T-helper 1 cell treated with Interleukin-12 subunit alpha and Interleukin-12 subunit beta and Interleukin-4 antibody, amounts not matched to agents 30 ng/mL and 1 ng/mL, for 36 hours (primary cell): ENCODE data around the gene HEXD. TPM values are rescaled to one million over a fixed set of nuclear protein-coding genes. Genes with fewer than 3 reads are reported as not detected.

Experiments used
- intact Hi-C: fragments of 100-400 bp; cut with micrococcal nuclease; formaldehyde crosslinking; loops from one replicate; pipeline ENCODE4 v1.15.1; 2024
- total RNA-seq: library from RNA; stranded (reverse); gene quantifications from 2 replicates; pipeline ENCODE4 v1.2.3, GENCODE V29; 2022

HEXD gene
- total RNA-seq, 1 donor from 2014 or later: 60.3 TPM

DNA sequence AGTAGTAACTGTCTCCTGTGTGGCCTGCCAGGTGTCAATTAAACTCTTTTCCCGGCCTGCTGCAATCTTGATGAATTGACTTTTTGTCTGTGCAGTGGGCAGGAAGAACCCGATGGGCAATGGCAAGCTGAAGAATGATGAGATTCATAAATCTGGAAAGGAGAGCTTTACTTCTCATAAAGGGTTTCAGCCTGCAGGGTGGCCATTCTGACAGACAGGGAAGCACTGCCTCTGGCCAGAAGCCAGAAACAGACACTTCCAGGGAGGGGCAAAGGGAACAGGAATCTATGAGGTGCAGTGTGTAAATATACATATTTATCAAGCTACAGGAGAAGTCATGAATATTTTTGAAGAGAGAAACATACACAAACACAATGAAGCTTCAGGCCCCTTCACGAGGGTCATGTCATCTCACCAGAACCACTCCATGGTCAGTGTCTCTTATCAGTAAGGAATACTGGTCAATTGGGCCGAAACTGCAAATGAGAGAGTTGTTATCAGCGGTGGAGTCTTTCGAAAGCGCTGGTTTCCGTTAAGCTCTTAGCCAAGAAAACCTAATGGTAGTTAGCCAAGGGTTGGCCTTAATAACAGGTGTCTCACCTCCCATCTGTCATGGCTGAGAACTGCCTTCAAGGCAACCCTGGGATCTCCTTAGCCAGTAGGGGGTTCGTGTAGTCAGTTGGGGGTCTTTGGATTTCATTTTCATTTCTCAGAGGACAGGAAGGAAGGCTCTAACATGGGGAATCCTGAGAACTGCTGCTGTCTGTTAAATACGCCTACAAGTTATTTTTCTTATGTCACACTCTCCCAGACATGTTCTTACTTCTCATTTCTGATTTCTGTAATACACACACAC, 39.2 kb downstream of the HEXD start:
- intact Hi-C loops: loop anchor here (5.0 kb wide), 2 partner anchors 135 to 230 kb away; partner anchors contain the start of gene SLC16A3

DNA sequence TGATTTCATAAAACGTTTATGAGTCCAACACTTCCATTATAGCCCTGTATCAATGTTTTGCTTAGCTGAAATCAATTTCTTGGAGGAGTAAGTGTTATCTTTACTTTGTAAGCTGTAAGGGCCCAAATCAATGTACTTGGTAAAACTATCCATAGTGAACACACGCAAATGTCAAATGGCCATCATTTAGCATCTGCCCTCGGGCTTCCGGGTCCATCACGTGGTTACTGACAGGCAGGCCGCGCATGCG, 39.7 kb downstream of the HEXD start:
- intact Hi-C loops: loop anchor here (1.0 to 5.0 kb wide), 10 partner anchors 8 to 435 kb away; partner anchors contain the start of genes CYBC1, DCXR, FOXK2 and LRRC45

DNA sequence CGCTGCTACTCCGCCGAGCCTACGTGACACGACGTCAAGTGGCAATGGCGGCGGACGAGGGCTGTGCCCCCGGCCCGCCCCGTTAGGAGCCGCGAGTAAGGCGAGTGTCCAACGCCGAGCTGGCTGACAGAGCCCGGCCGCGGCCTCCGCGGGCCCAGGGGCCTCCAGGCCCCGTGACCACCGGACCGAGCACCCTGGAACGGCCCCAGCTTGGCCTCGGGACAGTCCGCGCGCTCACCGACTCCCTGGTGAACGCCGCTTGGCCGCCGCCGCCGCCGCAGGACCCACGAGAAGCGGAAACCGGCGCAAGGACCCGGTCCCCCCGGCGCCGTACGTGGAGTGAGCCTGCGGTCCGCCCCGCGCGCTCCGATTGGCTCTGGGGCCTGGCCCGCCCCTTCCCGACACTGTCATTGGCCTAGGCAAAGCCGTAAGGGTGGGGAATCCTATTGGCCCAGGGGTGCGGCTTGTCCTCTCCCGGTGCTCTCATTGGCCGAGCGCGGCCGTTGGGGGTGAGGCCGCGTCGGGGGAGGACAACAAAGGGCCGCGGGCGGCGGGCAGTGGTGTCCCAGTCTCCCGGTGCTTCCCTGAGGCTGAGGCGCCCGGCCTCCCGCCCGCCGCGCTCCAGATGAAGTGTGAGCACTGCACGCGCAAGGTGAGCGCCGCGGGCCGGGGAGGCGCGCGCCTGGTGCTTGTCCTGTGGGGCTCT, 40.2 kb downstream of the HEXD start, which contains the start of gene NARF:
TSS of gene NARF (plus strand) at position 563 of the 706 bp plus-strand sequence. CDS start at position 626, 63 bp downstream.
- intact Hi-C loops: loop anchor here (1.0 to 5.0 kb wide), 10 partner anchors 8 to 435 kb away; partner anchors contain the start of genes CYBC1, DCXR, FOXK2 and LRRC45

DNA sequence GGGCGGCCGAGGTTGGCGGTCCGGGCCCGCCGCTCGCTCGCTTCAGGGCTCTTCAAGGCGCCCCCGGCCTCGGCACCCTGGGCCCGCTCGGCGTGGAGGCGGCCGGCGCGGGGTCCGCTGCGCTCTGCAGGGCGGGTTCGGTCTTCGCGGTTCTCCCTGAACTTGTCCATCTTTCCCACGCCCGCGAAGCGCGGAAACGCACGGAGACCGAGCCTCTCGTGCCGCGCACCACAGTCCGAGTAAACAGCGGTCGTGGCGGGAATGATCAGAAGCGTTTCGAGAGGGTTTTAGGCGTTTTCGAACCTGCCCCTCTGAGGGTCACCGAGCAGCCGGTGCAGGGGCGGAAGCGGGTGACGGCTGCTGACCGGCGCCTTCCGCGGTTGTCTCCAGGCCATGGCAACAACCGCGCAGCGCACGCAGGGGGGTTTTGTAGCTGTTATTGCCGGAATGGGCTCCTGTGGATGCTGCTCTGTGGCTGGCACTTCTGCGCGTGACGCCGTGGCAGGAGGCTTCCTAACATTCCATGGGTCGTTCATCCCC, 40.8 kb downstream of the HEXD start:
- intact Hi-C loops: loop anchor here (1.0 to 5.0 kb wide), 10 partner anchors 9 to 436 kb away; partner anchors contain the start of genes CYBC1, DCXR, FOXK2 and LRRC45

DNA sequence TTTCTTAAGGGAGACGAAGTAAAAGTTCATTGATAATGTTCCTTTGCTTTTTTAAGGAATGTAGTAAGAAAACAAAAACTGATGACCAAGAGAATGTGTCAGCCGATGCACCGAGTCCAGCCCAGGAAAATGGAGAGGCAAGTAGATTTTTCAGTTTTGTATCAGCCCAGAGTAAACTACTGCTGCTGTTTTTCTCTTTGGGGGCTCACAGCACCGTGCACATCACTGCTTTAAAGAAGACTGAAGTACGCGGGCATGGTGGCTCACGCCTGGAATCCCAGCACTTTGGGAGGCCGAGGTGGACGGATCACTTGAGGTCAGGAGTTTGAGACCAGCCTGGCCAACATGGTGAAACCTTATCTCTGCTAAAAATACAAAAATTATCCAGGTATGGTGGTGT, 41.8 kb downstream of the HEXD start:
- intact Hi-C loops: loop anchor here (2.0 to 5.0 kb wide), 6 partner anchors 59 to 423 kb away; partner anchors contain the start of genes DCXR, FOXK2, RAB40B and SLC16A3

DNA sequence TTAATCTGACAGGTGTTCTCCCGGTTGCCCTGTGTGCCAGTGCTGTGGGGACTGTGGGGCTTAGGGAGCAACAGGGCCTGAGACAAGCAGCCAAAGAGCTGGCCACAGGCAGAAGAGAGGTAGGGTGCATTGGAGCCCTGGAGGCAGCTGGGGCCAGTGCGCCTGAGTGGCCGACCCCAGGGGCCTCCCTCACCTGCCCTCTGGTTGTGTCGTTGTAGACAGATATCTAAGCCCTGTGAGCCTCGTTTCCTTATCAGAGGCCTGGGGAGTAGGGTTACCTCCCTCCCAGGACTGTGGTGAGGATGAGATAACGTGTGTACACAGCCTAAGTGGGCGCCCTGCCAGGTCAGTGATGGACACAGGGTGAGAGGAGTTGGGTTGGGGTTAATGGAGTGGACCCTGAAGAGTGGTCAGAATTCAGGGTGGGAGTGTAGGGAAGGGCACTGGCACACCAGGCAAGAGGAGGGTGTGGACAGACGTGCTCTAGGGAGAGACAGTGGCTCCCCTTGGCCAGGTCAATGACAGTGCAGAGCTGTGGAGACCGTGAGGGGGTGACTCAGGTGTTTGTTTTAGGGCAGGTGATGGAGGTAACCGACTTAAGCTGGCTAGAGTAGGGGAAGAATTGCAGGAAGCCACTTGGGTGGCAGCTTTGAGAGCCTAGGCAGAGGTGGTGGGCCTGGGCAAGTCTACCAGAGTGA, 43.8 kb downstream of the HEXD start:
- intact Hi-C loops: no loop called here

DNA sequence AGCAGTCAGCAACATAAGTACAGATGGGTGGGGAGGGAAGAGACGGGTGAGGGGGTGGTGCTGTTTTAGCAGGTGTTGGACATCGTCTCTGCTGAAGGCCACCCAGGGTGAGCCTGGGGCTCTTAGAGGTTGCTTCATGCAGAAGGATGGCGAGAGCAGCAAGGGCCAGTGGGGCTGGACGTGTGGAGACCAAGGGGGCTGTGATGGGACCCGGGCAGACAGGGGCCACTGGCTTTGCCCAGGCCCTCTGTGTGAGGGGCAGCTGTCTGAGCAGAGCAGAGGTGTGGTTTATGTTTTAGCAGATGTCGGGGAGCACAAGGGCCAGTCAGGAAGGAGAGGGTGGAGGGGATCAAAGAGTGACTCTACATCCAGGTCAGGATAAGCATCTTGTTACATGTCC, 45.2 kb downstream of the HEXD start:
- intact Hi-C loops: no loop called here

DNA sequence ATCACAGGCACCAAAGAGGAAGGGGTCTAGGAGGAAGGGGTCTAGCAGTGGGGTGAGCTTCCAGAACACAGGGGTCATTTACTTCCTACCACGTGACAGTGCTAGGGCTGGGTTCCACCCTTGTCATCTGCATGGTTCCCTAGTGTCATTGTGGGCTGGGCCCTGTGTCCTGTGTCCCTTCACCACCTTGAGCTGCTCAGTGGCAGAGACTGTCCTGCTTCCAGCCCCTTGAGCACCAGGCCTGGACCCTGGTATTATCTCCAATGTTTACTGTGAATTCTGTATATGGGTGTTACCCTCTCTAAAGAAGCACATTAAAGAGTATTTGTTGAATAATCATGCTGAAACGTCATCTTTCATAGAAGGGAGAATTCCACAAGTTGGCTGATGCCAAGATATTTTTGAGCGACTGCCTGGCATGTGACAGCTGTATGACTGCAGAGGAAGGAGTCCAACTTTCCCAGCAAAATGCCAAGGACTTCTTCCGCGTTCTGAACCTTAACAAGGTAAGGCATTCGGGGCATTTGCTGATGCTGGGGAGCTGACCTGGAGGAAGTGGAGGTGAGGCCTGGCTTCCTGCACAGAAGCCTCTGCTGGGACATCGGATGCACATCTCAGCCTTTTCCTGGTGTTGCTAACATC, 45.9 kb downstream of the HEXD start:
- intact Hi-C loops: no loop called here

DNA sequence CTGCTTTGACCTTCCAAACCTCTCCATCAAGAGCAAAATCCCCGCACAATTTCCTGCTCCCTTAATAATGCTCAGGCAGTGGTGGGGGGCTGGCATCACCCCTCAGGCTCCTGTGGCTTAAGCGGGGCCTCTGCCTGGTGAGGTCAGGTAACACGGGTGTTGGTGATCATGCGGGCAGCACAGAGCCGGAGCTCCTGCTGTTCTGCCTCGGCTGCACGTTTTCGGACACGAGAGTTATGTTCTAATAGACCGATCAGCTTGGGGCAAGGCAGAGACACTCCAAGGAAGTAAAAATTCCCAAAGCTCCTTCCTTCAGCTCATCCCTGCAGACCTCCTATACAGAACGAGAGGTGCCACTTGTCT, 46.4 kb downstream of the HEXD start:
- intact Hi-C loops: no loop called here

DNA sequence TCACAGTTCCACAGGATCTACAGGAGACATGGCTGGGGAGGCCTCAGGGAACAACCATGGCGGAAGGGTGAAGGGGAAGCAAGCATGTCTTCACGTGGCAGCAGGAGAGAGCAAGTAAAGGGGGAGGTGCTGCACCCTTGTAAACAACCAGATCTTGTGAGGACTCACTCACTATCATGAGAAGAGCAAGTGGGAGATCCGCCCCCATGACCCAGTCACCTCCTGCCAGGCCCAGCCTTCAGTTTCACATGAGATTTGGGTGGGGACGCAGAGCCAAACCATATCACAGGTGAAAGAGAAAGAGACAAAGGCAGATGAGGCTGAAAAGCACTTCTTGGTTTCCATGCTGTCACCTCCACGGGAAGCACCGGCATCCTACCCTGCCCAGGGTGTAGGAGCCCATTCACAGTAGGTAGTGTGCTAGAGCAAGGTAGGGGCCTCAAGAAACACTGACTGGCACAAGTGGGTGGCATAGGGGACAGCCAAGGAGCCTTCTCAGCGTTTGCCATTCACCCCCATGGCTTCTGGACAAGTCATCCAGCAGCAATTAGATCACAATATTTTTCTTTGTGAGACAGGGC, 47.0 kb downstream of the HEXD start:
- intact Hi-C loops: no loop called here

DNA sequence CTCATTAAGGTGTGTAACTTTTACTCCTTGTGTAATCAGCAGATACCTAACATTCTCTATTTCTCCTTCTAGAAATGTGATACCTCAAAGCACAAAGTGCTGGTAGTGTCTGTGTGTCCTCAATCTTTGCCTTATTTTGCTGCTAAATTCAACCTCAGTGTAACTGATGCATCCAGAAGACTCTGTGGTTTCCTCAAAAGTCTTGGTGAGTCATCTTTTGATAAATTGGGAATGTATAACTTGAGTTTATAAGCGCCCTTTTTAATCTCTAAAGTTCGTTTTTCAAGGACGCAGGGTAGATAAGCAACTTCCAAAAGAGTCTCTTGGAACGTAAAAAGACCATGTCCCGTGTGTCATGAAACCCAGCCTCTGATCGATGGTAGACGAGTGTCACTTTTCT, 50.5 kb downstream of the HEXD start:
- intact Hi-C loops: no loop called here

DNA sequence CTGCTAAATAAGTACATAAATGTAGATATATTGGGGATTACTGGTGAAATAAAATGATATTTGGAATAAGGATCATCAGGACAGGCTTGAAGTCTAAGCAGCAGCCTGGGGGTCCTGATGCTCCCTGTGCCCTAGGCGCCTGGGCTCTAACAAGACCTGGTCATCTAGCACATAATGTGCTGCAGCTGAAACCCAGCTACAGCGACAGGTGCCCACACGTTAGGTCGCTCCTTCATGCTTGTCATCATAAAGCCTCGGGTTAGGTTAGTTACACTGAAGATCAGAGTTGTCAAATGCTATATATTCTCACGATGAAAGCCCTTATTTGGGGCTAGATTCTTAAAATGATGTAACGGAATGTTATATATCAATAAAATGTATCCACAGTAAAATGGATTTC, 51.9 kb downstream of the HEXD start:
- intact Hi-C loops: no loop called here

DNA sequence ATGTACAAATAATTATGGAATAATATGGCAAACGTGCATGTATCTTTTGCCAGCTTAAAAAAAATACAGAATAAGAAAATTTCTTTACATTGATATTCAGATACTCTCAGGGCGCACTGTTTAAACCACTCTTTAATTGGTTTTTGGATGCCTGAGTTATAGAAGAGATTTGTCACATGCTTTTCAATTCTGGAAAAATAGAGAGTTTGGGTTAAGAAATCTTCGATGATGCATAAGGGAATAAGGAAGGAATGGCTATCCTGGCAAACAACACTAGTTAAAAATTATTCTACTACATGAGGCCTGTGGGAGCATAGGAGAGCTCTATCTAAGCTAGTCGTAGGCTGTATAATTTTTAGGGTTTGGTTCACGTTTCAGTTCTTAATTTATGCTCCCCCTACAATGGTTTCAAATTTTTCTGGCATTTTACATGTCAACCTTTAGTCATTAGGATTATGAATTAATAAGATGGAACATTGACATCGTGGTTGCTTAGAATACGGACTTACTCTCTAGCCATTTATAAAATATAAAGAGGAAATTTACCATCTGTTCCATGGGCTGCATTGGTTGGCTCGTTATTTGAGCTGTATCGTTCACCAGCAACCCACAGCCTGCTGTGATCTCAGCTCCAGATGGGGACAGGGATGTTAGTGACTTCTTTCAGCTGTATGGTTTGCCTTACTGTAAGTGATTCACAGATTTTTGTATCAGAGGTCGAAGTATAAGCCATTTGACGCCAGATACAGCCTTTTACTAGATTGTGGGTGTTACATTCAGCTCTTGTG, 56.3 kb downstream of the HEXD start:
- intact Hi-C loops: no loop called here

DNA sequence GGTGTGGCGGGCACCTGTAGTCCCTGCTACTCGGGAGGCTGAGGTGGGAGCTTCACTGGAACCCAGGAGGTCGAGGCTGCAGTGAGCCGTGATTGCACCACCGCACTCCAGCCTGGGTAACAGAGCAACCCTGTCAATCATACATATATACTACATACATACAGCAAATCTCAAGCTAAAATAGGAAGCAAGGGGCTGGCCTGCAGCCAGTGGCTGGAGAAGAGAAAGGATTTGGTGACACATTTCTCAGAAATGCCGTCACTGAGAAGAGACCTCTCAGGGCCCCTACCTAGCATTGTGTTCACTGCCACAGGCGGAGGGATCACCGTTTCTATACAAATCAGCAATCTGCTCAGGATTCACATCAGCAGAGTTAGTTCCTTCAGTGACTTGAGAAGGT, 57.3 kb downstream of the HEXD start:
- intact Hi-C loops: no loop called here

DNA sequence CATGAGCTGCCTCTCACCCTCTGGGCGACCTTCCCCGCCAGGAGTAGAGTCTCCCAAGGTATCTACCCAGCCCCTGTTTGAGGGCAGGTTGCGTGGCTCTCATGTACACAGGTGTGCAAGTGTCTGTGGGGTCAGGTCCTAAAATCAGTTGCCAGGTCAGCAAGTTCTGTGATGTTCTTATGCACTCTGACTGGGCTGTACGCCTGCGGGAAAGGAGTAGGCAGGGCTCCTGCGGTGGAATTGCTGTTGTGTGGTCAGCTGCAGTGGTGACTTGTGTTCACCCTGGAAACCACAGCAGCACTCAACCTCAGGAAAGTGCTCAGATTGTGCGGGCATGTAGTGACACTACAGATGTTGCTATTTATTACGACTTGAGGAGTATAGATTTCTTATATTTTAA, 59.8 kb downstream of the HEXD start:
- intact Hi-C loops: no loop called here

DNA sequence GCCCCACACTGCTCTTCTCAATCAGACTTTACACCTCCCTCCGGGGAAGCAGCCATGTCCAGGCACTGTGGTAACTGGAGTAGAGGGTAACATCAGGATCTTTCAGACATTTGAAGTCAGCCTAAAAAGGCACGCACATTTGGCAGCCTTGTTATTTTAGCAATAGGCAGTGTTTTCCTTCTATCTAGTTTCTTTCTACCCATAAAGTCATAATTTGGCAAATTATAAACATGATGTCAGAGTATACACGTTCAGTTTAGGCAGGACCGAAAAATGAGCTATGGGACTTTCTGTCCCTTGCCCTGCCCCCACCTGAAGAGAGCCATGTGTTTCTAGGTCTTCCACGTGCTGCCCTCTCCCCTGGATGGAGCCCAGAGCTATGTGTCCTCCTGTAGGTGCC, 61.5 kb downstream of the HEXD start:
- intact Hi-C loops: no loop called here

DNA sequence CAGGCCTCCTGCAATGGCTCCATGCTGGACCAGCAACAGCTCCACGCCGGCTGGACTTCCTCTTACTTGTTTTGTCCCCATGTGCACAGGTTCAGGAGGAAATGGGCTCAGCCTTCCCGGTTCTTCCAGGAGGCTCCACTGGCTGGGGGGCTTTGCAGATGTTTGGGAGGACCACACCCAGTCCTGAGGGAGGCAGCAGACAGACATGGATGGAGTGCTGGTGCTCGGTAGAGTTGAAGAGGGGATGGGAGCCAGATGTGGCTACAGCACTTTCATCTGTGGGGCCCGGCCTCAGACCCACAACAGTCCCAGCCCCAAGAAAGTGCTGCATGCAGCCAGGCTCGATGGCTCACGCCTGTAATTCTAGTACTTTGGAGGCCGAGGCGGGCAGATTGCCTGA, 62.2 kb downstream of the HEXD start:
- intact Hi-C loops: no loop called here

DNA sequence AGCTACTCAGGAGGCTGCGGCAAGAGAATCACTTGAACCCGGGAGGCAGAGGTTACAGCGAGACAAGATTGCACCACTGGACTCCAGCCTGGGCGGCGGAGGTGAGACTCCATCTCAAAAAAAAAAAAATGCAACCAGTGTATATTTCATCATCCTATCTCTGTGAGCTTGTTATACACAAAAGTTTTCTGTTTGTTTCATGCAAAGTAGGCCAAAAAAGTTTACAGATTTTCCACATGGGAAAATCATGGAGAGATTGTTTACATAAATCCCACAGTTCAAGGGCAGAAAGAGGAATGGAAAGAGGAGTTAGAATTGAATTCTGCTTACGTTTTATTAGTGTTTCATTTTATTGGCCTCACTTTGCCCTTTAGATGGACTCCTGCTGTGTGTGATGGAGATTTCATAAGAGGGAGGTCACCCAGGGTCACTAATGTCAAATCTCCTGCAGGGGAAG, 65.1 kb downstream of the HEXD start:
- intact Hi-C loops: no loop called here

DNA sequence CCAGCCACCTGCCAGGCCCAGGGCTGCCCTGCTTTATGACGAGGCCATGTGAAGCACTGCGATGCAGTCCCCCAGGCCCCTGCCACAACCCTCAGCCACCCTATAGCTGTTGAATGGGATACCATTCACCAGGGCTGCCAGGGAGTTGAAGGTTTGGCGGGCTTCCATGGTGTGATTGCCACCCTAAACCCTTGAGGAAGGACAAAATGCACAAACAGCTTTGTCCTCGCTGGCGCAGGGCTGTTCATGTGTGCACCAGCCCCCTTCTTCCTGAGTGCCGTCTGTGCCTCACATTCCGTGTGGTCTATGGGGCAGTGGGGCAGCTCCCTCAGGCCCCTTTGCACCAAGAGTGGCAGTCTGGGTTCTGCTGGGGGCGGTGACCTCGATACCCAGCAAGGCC, 65.7 kb downstream of the HEXD start:
- intact Hi-C loops: no loop called here
